Mesodermal cell (in vitro differentiated cells): ENCODE data around the gene HLA-DQA2.
"Not testable (repeated sequence)": the region's sequence is repeated elsewhere in the genome, so short reads cannot be mapped to it uniquely, and the experiment has no call there.

Experiments
- H3K27ac ChIP-seq: 2 replicates; pipeline ENCODE4 v1.7.0; 2013; ENCODE audit warnings: mild to moderate bottlenecking, low read depth, low read length, moderate library complexity; ENCODE audit not compliant: severe bottlenecking
- H3K36me3 ChIP-seq: 2 replicates; pipeline ENCODE4 v1.7.1; 2013; ENCODE audit warnings: mild to moderate bottlenecking, low read length, moderate library complexity; ENCODE audit not compliant: control insufficient read depth, insufficient read depth
- H3K4me1 ChIP-seq: one replicate; pipeline ENCODE4 v1.7.1; 2013; ENCODE audit warnings: mild to moderate bottlenecking, low read length; ENCODE audit not compliant: insufficient read depth, control insufficient read depth, poor library complexity, severe bottlenecking
- H3K4me3 ChIP-seq: 2 replicates; pipeline ENCODE4 v1.7.0; 2013; ENCODE audit warnings: low read length, control low read depth, mild to moderate bottlenecking; ENCODE audit not compliant: insufficient read depth, poor library complexity, severe bottlenecking; ENCODE audit errors: extremely low read depth
- H3K9me3 ChIP-seq: 2 replicates; pipeline ENCODE4 v1.7.1; 2013; ENCODE audit warnings: mild to moderate bottlenecking, low read length, moderate library complexity; ENCODE audit not compliant: control insufficient read depth
- whole genome bisulfite sequencing, 2 experiments: methylation state at CpG; one replicate each; pipeline ENCODE4 v1.1.5; 2013; ENCODE audit warnings: missing lambda C conversion rate in 2 of 2; ENCODE audit not compliant: insufficient coverage in 2 of 2; 5-methylcytosine and 5-hydroxymethylcytosine counted together

HLA-DQA2 gene

GRCh38 chr6:32775071-32775470 is 33.9 kb downstream of the HLA-DQA2 start:
- H3K4me3 ChIP-seq, result no peak overlapping the region
- H3K9me3 ChIP-seq, result no peaks in the 10 kb centered on the region
- H3K4me1 ChIP-seq, result no peaks in the 10 kb centered on the region
- no peaks in the 10 kb centered on the region for H3K36me3 ChIP-seq
- WGBS, 2 experiments, result 55 to 67% methylated on average over 1 of the region's 1 CpG
- H3K27ac ChIP-seq, result no peak overlapping the region

DNA sequence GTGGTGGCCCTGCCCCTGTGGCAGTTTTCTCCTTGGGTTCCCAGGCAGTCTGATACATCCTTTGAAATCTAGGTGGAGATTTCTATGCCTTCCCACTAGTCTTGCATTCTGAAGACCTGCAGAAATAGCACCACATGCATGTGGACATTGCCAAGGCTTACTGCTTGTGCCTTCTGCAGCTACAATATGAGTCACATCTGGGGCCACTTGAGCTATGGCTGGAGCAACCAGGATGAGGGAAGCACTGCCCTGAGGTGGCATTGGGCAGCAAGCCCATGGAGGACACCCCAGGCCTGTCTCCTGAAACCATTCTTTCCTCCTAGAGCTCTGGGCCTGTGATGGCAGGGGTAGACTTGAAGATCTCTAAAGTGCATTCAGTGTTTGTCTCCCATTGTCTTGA is 37.8 kb downstream of the HLA-DQA2 start:
- Histone ChIP-seq H3K9me3 (no peaks in the 10 kb centered on the region), H3K4me1 (no peaks in the 10 kb centered on the region), H3K36me3 (no peaks in the 10 kb centered on the region), H3K27ac (no peak overlapping the region), H3K4me3 (no peak overlapping the region)

- not testable (repeated sequence) for H3K27ac ChIP-seq, H3K4me1 ChIP-seq
These were observed 41.7 kb downstream of the HLA-DQA2 start for GRCh38 chr6:32782923-32783322.

DNA sequence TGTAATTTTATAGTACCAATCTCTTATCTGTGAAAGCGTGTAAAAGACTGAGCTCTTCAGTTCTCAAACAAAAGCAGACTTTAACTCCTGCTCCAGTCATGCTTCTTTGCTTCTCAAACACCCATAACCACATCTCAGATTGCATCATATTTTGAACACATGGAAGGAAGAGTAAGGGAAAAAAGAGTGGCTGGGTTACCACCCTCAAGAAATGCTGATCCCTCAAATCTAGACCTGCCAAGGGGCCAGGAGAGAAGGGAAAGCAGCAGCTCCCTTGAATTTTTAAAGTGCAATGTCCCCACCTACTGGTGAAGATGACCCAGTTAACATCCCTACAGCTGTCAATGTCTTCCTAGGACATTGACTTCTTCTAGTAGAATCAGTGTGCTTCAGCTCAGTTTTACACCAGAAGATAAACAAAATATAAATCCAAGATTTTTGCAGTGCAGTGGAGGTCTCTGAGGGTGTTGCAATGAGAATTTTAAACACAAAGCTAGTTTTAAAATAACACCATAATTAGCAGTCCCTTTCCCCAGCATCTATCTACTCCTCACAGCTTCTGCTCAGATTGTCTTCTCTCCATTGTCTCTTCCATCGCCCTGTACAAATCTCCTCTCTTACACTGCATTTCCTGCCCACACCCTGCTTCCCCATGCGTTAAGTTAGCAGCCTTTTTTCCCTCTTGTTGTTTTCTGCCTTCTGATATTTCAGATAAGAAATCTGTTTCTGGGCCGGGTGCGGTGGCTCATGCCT is 44.8 kb downstream of the HLA-DQA2 start:
- Histone ChIP-seq H3K27ac (no peak overlapping the region), H3K36me3 (no peaks in the 10 kb centered on the region), H3K4me3 (no peak overlapping the region), H3K9me3 (no peaks in the 10 kb centered on the region), H3K4me1 (peaks cover 5% of the 10 kb centered on the region)
- WGBS, 2 experiments, result 63 to 68% methylated on average over 3 to 4 of the region's 5 CpGs

More at GRCh38 chr6:32782923-32783322, 41.7 kb downstream of the HLA-DQA2 start:
- not testable (repeated sequence) for H3K4me3 ChIP-seq, H3K36me3 ChIP-seq, H3K9me3 ChIP-seq

- H3K27ac ChIP-seq, result no peak overlapping the region
- WGBS, 2 experiments, result 59% methylated on average over 2 of the region's 2 CpGs; no CpG with 5 or more reads in 1 of the 2 experiments
- H3K36me3 ChIP-seq, result no peaks in the 10 kb centered on the region
- H3K4me1 ChIP-seq, result peaks cover 5% of the 10 kb centered on the region
- H3K4me3 ChIP-seq, result no peak overlapping the region
- H3K9me3 ChIP-seq, result no peaks in the 10 kb centered on the region
These were observed 49.1 kb downstream of the HLA-DQA2 start for GRCh38 chr6:32790306-32790705.

DNA sequence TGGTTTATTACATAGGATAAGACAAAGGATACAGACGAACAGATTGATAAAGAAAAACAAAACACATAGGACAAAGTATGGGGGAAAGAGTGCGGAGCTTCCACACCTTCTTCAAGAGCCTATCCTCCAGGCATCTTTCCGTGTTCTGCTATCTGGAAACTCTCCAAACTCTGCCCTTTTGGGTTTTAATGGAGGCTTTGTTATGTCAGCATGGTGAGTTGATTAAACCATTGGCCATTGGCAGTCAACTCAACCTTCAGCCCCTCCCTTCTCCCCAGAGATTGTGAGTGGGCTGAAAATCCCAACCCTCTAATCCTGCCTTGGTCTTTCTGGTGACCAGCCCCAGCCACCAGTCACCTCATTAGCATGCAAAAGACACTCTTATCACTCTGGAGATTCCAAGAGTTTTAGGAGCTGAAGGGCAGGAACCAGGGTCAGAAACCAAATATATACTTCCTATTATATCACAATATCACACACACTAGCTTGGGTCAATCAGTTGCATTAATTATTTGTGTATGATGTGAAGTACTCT is 51.8 kb downstream of the HLA-DQA2 start:
- Histone ChIP-seq H3K36me3 (no peaks in the 10 kb centered on the region), H3K4me3 (no peak overlapping the region), H3K27ac (no peak overlapping the region), H3K9me3 (no peaks in the 10 kb centered on the region), H3K4me1 (peaks cover 5% of the 10 kb centered on the region)
- no CpG with 5 or more reads among the region's 3 CpGs for WGBS, 2 experiments

GRCh38 chr6:32794510-32794909 is 53.3 kb downstream of the HLA-DQA2 start:
- Histone ChIP-seq H3K36me3 (no peaks in the 10 kb centered on the region), H3K4me3 (no peak overlapping the region), H3K27ac (no peak overlapping the region), H3K4me1 (peaks cover 5% of the 10 kb centered on the region), H3K9me3 (no peaks in the 10 kb centered on the region)
- 100% methylated on average over 1 of the region's 2 CpGs; no CpG with 5 or more reads in 1 of the 2 experiments for WGBS, 2 experiments
